ENCODE measurements around the gene AP1S2.

AP1S2 gene

GRCh38 chrX:15812192-15812938 is 42.2 kb downstream of the AP1S2 start:
- no peak for DNase-seq (ENCODE audit: low read depth)

- DNase-seq (ENCODE audit: low read depth): no peak
These were observed 46.4 kb downstream of the AP1S2 start for GRCh38 chrX:15808254-15808653.

- DNase-seq (ENCODE audit: low read depth): no peak
These were observed 50.0 kb downstream of the AP1S2 start for GRCh38 chrX:15804563-15804962.

DNA sequence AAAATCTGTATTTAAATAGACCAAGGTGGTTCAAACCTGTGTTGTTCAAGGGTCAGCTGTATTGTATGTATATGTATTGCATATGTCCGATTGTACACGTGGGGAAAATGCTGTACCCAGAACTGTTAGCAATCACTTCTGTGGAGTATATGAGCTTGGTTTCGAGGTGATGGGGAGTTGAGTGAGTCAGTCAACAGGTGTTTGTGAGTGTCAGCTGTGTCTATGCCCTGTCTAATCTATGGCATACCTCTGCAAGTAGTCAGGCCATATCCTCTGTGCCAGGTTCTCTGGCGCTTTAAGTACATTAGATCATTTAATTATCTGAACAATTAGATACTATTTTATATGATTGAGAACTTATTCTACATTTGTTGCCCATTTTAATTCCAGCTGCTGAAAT is 56.9 kb downstream of the AP1S2 start:
- DNase-seq (ENCODE audit: low read depth): no peak

DNA sequence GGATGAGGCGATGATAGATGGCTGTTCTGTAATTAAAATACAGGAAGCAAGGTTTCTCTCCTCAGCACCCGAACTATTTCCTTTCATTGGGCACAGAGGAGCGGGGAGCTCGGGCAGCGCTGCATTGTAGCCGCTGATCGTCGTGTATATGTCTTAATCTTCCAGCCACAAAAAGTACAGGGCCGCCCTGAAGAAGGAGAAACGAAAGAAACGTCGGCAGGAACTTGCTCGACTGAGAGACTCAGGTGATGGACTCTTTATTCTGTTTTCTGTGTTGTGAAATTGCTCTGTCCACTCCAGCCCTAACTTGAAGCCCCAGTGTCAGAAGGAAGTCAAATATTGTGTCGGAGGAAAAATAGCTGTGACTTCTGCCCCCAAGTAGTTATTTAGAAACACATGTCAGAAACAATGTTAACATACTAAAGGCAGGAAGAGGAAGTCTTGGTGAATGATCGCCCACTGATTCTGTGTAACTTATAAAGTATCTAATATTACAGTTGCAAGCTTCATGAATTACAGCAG is 63.8 kb downstream of the AP1S2 start:
- no peak for DNase-seq (ENCODE audit: low read depth)

DNA sequence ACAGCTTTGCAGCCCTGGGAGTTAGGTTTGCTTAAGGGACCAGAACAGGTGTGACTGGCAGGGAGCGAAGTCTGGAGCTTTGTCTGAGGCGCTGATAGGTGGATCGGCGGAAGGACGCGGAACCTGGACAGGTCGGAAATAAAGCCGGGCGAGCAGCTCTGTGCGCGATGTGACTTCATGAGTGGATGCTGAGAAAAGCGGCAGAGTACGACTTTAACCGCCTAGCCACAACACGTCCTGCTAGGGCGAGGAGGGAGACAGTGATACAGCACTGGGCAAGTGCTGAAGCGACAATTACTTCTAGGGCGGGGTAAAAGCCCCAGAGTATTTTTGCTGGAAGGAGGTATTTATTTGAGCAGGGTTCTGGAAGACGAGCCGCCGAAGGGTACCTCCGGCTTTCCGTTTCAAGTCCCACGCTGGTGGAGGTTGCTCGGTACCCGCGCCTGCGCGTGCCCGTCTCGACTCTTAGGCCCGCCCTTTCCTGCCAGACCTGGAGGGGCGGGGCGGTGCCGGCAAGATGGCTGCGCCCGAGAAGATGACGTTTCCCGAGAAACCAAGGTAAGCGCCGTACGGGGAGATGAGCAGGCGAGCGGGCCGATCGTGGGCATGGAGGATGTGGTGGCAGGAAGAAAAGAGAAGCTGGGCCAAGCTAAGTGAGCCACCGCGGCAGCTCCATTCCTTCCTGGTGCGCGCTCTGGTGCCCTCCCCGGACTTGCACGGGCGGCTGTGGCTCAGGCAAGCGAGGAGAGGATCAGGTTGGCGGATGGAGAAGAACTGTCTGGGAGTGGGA is 64.4 kb downstream of the AP1S2 start, which contains the start of gene ZRSR2:
ZRSR2 (plus strand) TSS at position 506 of the 790 bp plus-strand sequence; CDS start at position 518, 12 bp downstream.
- peak; percentile 63 for DNase-seq (ENCODE audit: low read depth)

GRCh38 chrX:15786915-15787314 is 67.7 kb downstream of the AP1S2 start:
- no peak for DNase-seq (ENCODE audit: low read depth)

- DNase-seq (ENCODE audit: low read depth): no peak
These were observed 69.3 kb downstream of the AP1S2 start for GRCh38 chrX:15785176-15785750.

DNA sequence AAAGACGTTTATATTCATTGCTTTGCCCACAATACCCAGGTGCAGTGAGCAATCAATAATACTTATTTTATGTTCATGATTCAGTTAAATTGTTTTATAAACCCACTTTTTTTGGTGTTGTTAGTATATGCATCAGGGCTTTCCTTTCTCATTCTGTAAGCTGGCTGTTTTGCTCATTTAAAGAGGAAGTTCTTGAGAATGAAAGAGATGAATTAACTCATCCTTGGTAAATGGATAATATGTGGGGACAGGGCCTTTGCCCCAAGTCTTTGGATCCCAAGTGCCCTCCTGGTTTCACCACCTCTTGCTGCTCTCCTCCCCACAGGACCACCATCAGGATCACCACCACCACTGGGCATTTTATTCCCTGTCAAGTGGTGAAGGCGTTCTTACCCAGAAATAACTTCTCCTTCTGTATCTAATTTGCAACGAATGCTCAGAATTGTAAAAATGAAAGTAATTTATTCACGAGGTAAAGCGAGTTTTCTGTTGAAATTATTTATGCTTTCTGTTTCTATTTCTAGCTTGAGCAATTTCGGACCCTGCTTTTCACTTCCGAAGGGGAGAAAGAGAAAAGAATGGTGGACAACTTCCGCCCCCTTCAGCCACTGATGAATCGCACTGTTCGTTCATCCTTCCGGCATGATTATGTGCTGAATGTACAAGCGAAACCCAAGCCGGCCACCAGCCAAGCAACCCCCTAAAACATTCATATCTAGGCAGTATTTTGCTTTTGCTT is 72.5 kb downstream of the AP1S2 start:
- no peak for DNase-seq (ENCODE audit: low read depth)

Measured in fibroblast of the conjunctiva (primary cell).